HTR-8/SVneo (cell line): Measurements from ENCODE around the gene KHDRBS2.

Source experiments
- DNase-seq: peaks from one replicate; pipeline ENCODE4 v3.0.0; 2011; ENCODE audit warnings: low spot score, mixed read lengths; ENCODE audit not compliant: insufficient read length
- FAIRE-seq: peaks from 2 replicates; lab custom pipeline; 2011; peaks lifted over from hg19 to GRCh38; lab: Jason Lieb, UNC

KHDRBS2 gene

DNA sequence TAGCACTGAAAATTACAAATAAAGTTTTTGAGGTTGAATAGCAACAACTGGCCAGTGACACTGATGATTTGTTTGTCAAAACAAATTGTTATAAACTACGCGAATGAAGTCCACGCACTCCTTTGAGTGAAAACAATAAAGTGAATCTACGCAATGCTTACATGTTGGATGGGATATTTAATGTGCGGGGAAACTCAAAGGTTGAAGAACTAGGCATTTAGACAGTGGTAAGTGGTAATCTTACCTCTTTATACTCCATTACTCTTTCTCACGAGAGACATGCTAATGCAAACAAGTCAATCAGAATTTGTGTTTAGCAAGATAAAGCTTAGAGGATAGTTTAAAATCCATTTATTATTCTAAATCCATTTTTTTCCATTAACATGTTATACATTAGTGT lies 606.4 kb downstream of the KHDRBS2 start:
- no peak for DNase-seq

DNA sequence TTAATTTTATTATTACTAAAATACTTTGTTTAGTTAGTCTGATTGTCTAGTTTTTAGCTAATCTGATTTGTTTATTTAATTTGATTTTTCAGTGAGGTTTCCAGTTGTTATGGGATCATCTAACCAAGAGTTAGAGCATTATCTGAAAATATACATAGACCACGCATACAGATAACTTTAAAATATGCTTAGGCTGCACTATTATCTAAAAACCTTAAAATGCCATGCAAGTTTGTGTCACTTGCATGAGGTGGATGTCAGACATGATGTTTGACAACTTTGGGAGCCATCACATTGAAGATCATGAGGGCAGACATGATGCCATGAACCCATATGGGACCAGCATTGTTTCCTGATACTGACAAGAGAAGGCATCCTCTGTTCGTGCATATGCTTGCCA lies 610.3 kb downstream of the KHDRBS2 start:
- DNase-seq (no peak), FAIRE-seq (no peak)

More for the DNA sequence above, 606.4 kb downstream of the KHDRBS2 start:
- no peak for FAIRE-seq

DNA sequence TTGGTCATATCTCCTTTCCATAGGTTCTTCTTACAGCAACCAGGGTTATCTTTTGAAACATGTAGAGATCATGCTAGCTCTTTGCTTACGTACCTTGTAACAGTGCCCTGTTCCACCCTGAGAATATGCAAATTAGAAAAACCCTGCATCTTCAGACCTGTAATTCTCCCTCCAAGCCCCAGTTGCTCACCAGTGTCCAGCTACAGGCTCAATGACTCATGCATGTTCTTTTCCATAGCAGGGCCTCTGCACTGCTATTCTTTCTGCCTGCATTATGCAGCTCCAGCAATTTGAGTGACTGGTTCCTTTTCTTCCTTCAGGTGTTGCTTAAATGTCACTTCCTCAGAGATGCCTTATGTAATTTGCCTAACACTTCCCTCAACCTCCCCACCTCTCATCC lies 636.2 kb downstream of the KHDRBS2 start:
- no peak for FAIRE-seq
- no peak for DNase-seq

DNA sequence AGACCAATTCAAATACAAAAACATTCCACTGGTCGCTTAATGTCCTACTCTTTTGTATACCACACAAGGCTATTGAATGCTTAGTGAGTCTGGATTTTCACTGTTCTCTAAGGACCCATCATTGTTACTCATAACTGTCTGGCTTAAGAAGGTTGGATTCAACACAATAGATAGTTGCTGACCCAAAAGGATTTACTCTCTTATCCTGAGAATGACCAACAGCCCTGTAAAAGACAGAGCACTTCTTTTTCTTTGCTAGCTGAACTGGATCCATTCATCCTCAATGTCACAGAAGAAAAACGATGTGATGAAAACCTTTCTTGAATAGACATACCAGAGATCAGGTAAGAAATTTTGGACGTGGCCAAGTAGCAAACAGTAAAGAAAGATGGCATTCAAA lies 645.6 kb downstream of the KHDRBS2 start:
- FAIRE-seq, result no peak
- no peak for DNase-seq
